Activated CD8-positive, alpha-beta T cell treated with anti-CD3 and anti-CD28 coated beads, Interleukin-2, amount 10 ng/mL, durations not matched to agents 7 days and 5 days (primary cell): Measurements from ENCODE around the gene ARHGEF6. TPM values are rescaled to one million over a fixed set of nuclear protein-coding genes. Genes with fewer than 3 reads are reported as not detected.

Experiments used
- ATAC-seq: fragments of 150-1000 bp; cut with Tn5 transposase; one replicate; pipeline ENCODE4 v1.10.0; 2021; ENCODE audit warnings: moderate library complexity
- CTCF ChIA-PET: fragments of 350-600 bp; sonication (Branson Sonifier 250); formaldehyde crosslinking; loops from one replicate; lab custom pipeline; 2021; ENCODE audit warnings: antibody characterized with exemption; lab: Charles Lee
- POLR2A ChIA-PET: fragments of 350-600 bp; sonication (Branson Sonifier 250); formaldehyde crosslinking; loops from one replicate; lab custom pipeline; 2021; ENCODE audit warnings: antibody characterized with exemption; lab: Charles Lee
- DNase-seq: peaks from one replicate; pipeline ENCODE4 v3.0.0-alpha.2; 2020
- H3K27ac Mint-ChIP-seq: one replicate; pipeline ENCODE4 v1.8.0; 2021; ENCODE audit warnings: mild to moderate bottlenecking, mixed read lengths
- H3K27me3 Mint-ChIP-seq: one replicate; pipeline ENCODE4 v1.8.0; 2021; ENCODE audit warnings: low read depth, mixed read lengths
- H3K36me3 Mint-ChIP-seq: one replicate; pipeline ENCODE4 v1.8.0; 2021; ENCODE audit warnings: low read depth, mixed read lengths
- H3K4me1 Mint-ChIP-seq: one replicate; pipeline ENCODE4 v1.8.0; 2021; ENCODE audit warnings: low read depth, mixed read lengths
- H3K4me3 Mint-ChIP-seq: one replicate; pipeline ENCODE4 v1.8.0; 2021; ENCODE audit warnings: mild to moderate bottlenecking, mixed read lengths
- H3K9me3 Mint-ChIP-seq: one replicate; pipeline ENCODE4 v1.8.0; 2022; ENCODE audit warnings: mixed read lengths; ENCODE audit not compliant: insufficient read depth
- total RNA-seq, 2 experiments: library from RNA; stranded (reverse); gene quantifications; one replicate each; pipeline ENCODE4 v1.2.3, GENCODE V29; 2021

The ARHGEF6 gene
- total RNA-seq, 2 experiments from 2014 or later: 97.8 to 99.0 TPM

GRCh38 chrX:136639506-136640176 lies 141.1 kb downstream of the ARHGEF6 start:
- Mint-ChIP-seq H3K4me3 (peak overlapping the region; percentile 59), H3K9me3 (no peaks in the 10 kb centered on the region), H3K27ac (peak overlapping the region; percentile 80), H3K27me3 (no peaks in the 10 kb centered on the region), H3K36me3 (peaks cover 25% of the 10 kb centered on the region), H3K4me1 (peaks cover 86% of the 10 kb centered on the region)
- ChIA-PET CTCF (no interaction called here), POLR2A (interaction anchor here (0.6 to 0.8 kb wide), 2 partner anchors 21 to 241 kb away, joined by 3 to 4 read pairs; partner anchors contain the start of gene RBMX)
- ATAC-seq: no peak
- DNase-seq: no peak

GRCh38 chrX:136636121-136636520 lies 144.6 kb downstream of the ARHGEF6 start:
- Mint-ChIP-seq H3K27ac (peak overlapping the region; percentile 92), H3K9me3 (no peaks in the 10 kb centered on the region), H3K36me3 (peaks cover 26% of the 10 kb centered on the region), H3K27me3 (no peaks in the 10 kb centered on the region), H3K4me3 (no peak overlapping the region), H3K4me1 (peaks cover 86% of the 10 kb centered on the region)
- ChIA-PET POLR2A (interaction anchor here (0.5 to 0.6 kb wide), 2 partner anchors 10 to 39 kb away, joined by 3 to 4 read pairs; no protein-coding TSS in a partner anchor), CTCF (interaction anchor here (1.0 to 2.5 kb wide), 10 partner anchors 7 to 53 kb away, joined by 3 to 11 read pairs (median 4); no protein-coding TSS in a partner anchor)
- no peak for ATAC-seq
- DNase-seq: no peak

- peak; percentile 59 for DNase-seq
- ATAC-seq: peak; percentile 82
- peak overlapping the region; percentile 92 for H3K27ac Mint-ChIP-seq
- peaks cover 26% of the 10 kb centered on the region for H3K36me3 Mint-ChIP-seq
- no peaks in the 10 kb centered on the region for H3K9me3 Mint-ChIP-seq
- CTCF ChIA-PET: interaction anchor here (1.0 to 2.5 kb wide), 10 partner anchors 9 to 60 kb away, joined by 3 to 11 read pairs (median 4); no protein-coding TSS in a partner anchor
- H3K27me3 Mint-ChIP-seq: no peaks in the 10 kb centered on the region
- POLR2A ChIA-PET: interaction anchor here (0.6 to 1.2 kb wide), 3 partner anchors 12 to 137 kb away, joined by 3 to 4 read pairs (median 4); no protein-coding TSS in a partner anchor
- H3K4me1 Mint-ChIP-seq: peaks cover 89% of the 10 kb centered on the region
- peak overlapping the region; percentile 52 for H3K4me3 Mint-ChIP-seq
Measured at GRCh38 chrX:136635235-136635634, 145.5 kb downstream of the ARHGEF6 start.

- Mint-ChIP-seq H3K4me3 (no peak overlapping the region), H3K27me3 (no peaks in the 10 kb centered on the region), H3K4me1 (peaks cover 91% of the 10 kb centered on the region), H3K9me3 (no peaks in the 10 kb centered on the region), H3K36me3 (peaks cover 15% of the 10 kb centered on the region), H3K27ac (peak overlapping the region; percentile 95)
- ATAC-seq (no peak), DNase-seq (no peak)
- ChIA-PET CTCF (no interaction called here), POLR2A (no interaction called here)
Measured at GRCh38 chrX:136630881-136631280, 149.9 kb downstream of the ARHGEF6 start.

- Mint-ChIP-seq H3K36me3 (peaks cover 21% of the 10 kb centered on the region), H3K4me1 (peaks cover 91% of the 10 kb centered on the region), H3K4me3 (peak overlapping the region; percentile 40), H3K9me3 (no peaks in the 10 kb centered on the region), H3K27me3 (no peaks in the 10 kb centered on the region), H3K27ac (peak overlapping the region; percentile 95)
- DNase-seq: peak; percentile 61
- ATAC-seq: peak; percentile 30
- POLR2A ChIA-PET: interaction anchor here (1.0 to 2.6 kb wide), 2 partner anchors 12 to 32 kb away, joined by 3 to 9 read pairs; no protein-coding TSS in a partner anchor
- CTCF ChIA-PET: interaction anchor here (0.7 to 1.2 kb wide), 4 partner anchors 8 to 56 kb away, joined by 3 read pairs; no protein-coding TSS in a partner anchor
Measured at GRCh38 chrX:136629084-136629750, 151.5 kb downstream of the ARHGEF6 start.

- CTCF ChIA-PET: interaction anchor here (1.8 to 2.4 kb wide), 2 partner anchors 10 to 50 kb away, joined by 7 to 13 read pairs; no protein-coding TSS in a partner anchor
- ATAC-seq: peak; percentile 58
- POLR2A ChIA-PET: interaction anchor here (0.7 to 2.6 kb wide), 2 partner anchors 9 to 10 kb away, joined by 4 to 9 read pairs; no protein-coding TSS in a partner anchor
Measured at GRCh38 chrX:136627409-136627808, 153.3 kb downstream of the ARHGEF6 start.

GRCh38 chrX:136626891-136627290 lies 153.8 kb downstream of the ARHGEF6 start:
- POLR2A ChIA-PET: interaction anchor here (1.3 to 1.5 kb wide), 2 partner anchors 9 to 11 kb away, joined by 3 to 5 read pairs; no protein-coding TSS in a partner anchor
- peak overlapping the region; percentile 60 for H3K4me3 Mint-ChIP-seq
- H3K4me1 Mint-ChIP-seq: peaks cover 97% of the 10 kb centered on the region
- H3K27me3 Mint-ChIP-seq: no peaks in the 10 kb centered on the region
- ATAC-seq (peak; percentile 13), DNase-seq (no peak)
- no peaks in the 10 kb centered on the region for H3K9me3 Mint-ChIP-seq
- H3K36me3 Mint-ChIP-seq: peaks cover 14% of the 10 kb centered on the region
- CTCF ChIA-PET: interaction anchor here (1.3 to 2.4 kb wide), 5 partner anchors 8 to 50 kb away, joined by 4 to 13 read pairs (median 7); no protein-coding TSS in a partner anchor
- H3K27ac Mint-ChIP-seq: peak overlapping the region; percentile 90

More at GRCh38 chrX:136627409-136627808, 153.3 kb downstream of the ARHGEF6 start:
- Mint-ChIP-seq H3K27me3 (no peaks in the 10 kb centered on the region), H3K36me3 (peaks cover 15% of the 10 kb centered on the region), H3K27ac (peak overlapping the region; percentile 90), H3K4me3 (peak overlapping the region; percentile 46), H3K9me3 (no peaks in the 10 kb centered on the region), H3K4me1 (peaks cover 97% of the 10 kb centered on the region)
- DNase-seq: peak; percentile 56

GRCh38 chrX:136626237-136626636 lies 154.5 kb downstream of the ARHGEF6 start:
- ChIA-PET CTCF (interaction anchor here (1.2 to 2.4 kb wide), 6 partner anchors 9 to 296 kb away, joined by 4 to 13 read pairs (median 6); no protein-coding TSS in a partner anchor), POLR2A (interaction anchor here (0.7 to 1.5 kb wide), 3 partner anchors 9 to 12 kb away, joined by 3 to 5 read pairs (median 4); no protein-coding TSS in a partner anchor)
- no peak for DNase-seq
- peaks cover 17% of the 10 kb centered on the region for H3K36me3 Mint-ChIP-seq
- H3K27ac Mint-ChIP-seq: peak overlapping the region; percentile 90
- no peaks in the 10 kb centered on the region for H3K27me3 Mint-ChIP-seq
- H3K4me3 Mint-ChIP-seq: peak overlapping the region; percentile 60
- peak; percentile 14 for ATAC-seq
- H3K4me1 Mint-ChIP-seq: peaks cover 98% of the 10 kb centered on the region
- H3K9me3 Mint-ChIP-seq: no peaks in the 10 kb centered on the region

- CTCF ChIA-PET: interaction anchor here (1.2 to 2.1 kb wide), 4 partner anchors 8 to 297 kb away, joined by 4 to 11 read pairs (median 6); no protein-coding TSS in a partner anchor
- Mint-ChIP-seq H3K27ac (peak overlapping the region; percentile 30), H3K4me1 (peaks cover 94% of the 10 kb centered on the region), H3K4me3 (no peak overlapping the region), H3K36me3 (peaks cover 17% of the 10 kb centered on the region), H3K27me3 (no peaks in the 10 kb centered on the region), H3K9me3 (no peaks in the 10 kb centered on the region)
- DNase-seq (no peak), ATAC-seq (no peak)
- POLR2A ChIA-PET: interaction anchor here (1.5 kb wide), 1 partner anchor 8 kb away, joined by 5 read pairs; no protein-coding TSS in a partner anchor
Measured at GRCh38 chrX:136625246-136625645, 155.5 kb downstream of the ARHGEF6 start.

GRCh38 chrX:136623396-136623795 lies 157.3 kb downstream of the ARHGEF6 start:
- peaks cover 18% of the 10 kb centered on the region for H3K36me3 Mint-ChIP-seq
- DNase-seq (peak; percentile 78), ATAC-seq (peak; percentile 55)
- H3K27me3 Mint-ChIP-seq: no peaks in the 10 kb centered on the region
- ChIA-PET CTCF (interaction anchor here (0.6 to 1.0 kb wide), 2 partner anchors 9 to 72 kb away, joined by 3 read pairs; no protein-coding TSS in a partner anchor), POLR2A (interaction anchor here (0.7 kb wide), 1 partner anchor 11 kb away, joined by 3 read pairs; no protein-coding TSS in a partner anchor)
- H3K4me1 Mint-ChIP-seq: peaks cover 94% of the 10 kb centered on the region
- H3K9me3 Mint-ChIP-seq: no peaks in the 10 kb centered on the region
- H3K27ac Mint-ChIP-seq: peak overlapping the region; percentile 81
- peak overlapping the region; percentile 7 for H3K4me3 Mint-ChIP-seq

GRCh38 chrX:136622568-136622967 lies 158.2 kb downstream of the ARHGEF6 start:
- H3K27ac Mint-ChIP-seq: no peak overlapping the region
- CTCF ChIA-PET: interaction anchor here (0.6 to 1.3 kb wide), 2 partner anchors 10 to 13 kb away, joined by 3 read pairs; no protein-coding TSS in a partner anchor
- no peak overlapping the region for H3K4me3 Mint-ChIP-seq
- ATAC-seq (no peak), DNase-seq (no peak)
- H3K4me1 Mint-ChIP-seq: peaks cover 94% of the 10 kb centered on the region
- H3K27me3 Mint-ChIP-seq: no peaks in the 10 kb centered on the region
- no peaks in the 10 kb centered on the region for H3K9me3 Mint-ChIP-seq
- POLR2A ChIA-PET: interaction anchor here (0.6 kb wide), 1 partner anchor 15 kb away, joined by 3 read pairs; no protein-coding TSS in a partner anchor
- H3K36me3 Mint-ChIP-seq: peaks cover 20% of the 10 kb centered on the region
